MM.1S (cell line): ENCODE results near the gene NXN.

ENCODE experiments used
- DNase-seq: peaks from one replicate; pipeline ENCODE4 v3.0.0-alpha.2; 2015
- H2AFZ ChIP-seq: fragments of 300-600 bp; sonication (generic); 2 replicates; pipeline ENCODE4 v1.6.0; 2016; ENCODE audit warnings: antibody characterized with exemption, low read length
- H3F3A ChIP-seq: fragments of 300-600 bp; sonication (generic); 2 replicates; pipeline ENCODE4 v1.6.1; 2016; ENCODE audit warnings: mild to moderate bottlenecking, antibody characterized with exemption, low read length, moderate library complexity, mixed read lengths; ENCODE audit not compliant: insufficient read depth
- H3K27ac ChIP-seq: fragments of 300-600 bp; sonication (generic); 2 replicates; pipeline ENCODE4 v1.5.1; 2016; ENCODE audit warnings: mild to moderate bottlenecking, low read length
- H3K27me3 ChIP-seq: fragments of 300-600 bp; sonication (generic); replicated peaks from 2 replicates; pipeline ENCODE4 v1.6.0; 2016; ENCODE audit warnings: low read length; ENCODE audit not compliant: insufficient read depth
- H3K36me3 ChIP-seq: fragments of 300-600 bp; sonication (generic); replicated peaks from 2 replicates; pipeline ENCODE4 v1.6.1; 2016; ENCODE audit warnings: mild to moderate bottlenecking, low read length, mixed read lengths; ENCODE audit not compliant: insufficient read depth
- H3K4me1 ChIP-seq: fragments of 300-600 bp; sonication (generic); 2 replicates; pipeline ENCODE4 v1.6.1; 2016; ENCODE audit warnings: low read length, mixed read lengths
- H3K4me2 ChIP-seq: fragments of 300-600 bp; sonication (generic); 2 replicates; pipeline ENCODE4 v1.6.0; 2016; ENCODE audit warnings: low read depth, low read length
- H3K4me3 ChIP-seq: fragments of 300-600 bp; sonication (generic); 2 replicates; pipeline ENCODE4 v1.5.1; 2016; ENCODE audit warnings: low read length, mixed read lengths
- H3K79me2 ChIP-seq: fragments of 300-600 bp; sonication (generic); 2 replicates; pipeline ENCODE4 v1.6.1; 2016; ENCODE audit warnings: mixed run types, low read length, mixed read lengths
- H3K9ac ChIP-seq: fragments of 300-600 bp; sonication (generic); 2 replicates; pipeline ENCODE4 v1.6.1; 2016; ENCODE audit warnings: low read length, mixed read lengths
- H3K9me2 ChIP-seq: fragments of 300-600 bp; sonication (generic); replicated peaks from 2 replicates; pipeline ENCODE4 v1.6.1; 2016; ENCODE audit warnings: mild to moderate bottlenecking, low read length, mixed read lengths; ENCODE audit not compliant: insufficient read depth
- H3K9me3 ChIP-seq: fragments of 300-600 bp; sonication (generic); replicated peaks from 2 replicates; pipeline ENCODE4 v1.6.1; 2016; ENCODE audit warnings: mild to moderate bottlenecking, low read length, mixed read lengths; ENCODE audit not compliant: insufficient read depth
- H4K20me1 ChIP-seq: fragments of 300-600 bp; sonication (generic); 2 replicates; pipeline ENCODE4 v1.6.1; 2016; ENCODE audit warnings: mild to moderate bottlenecking, low read length, moderate library complexity, mixed read lengths; ENCODE audit not compliant: insufficient read depth
- CTCF ChIP-seq: fragments of 300-600 bp; sonication (generic); IDR thresholded peaks from 2 replicates; pipeline ENCODE4 v1.5.1; 2016; ENCODE audit warnings: antibody characterized with exemption, low read length, mixed read lengths
- EZH2 ChIP-seq: fragments of 300-600 bp; sonication (generic); optimal IDR thresholded peaks from 2 replicates; pipeline ENCODE3; 2017; ENCODE audit warnings: low read depth, mild to moderate bottlenecking, antibody characterized with exemption, low read length, mixed read lengths
- EZH2phosphoT487 ChIP-seq: fragments of 300-600 bp; sonication (generic); IDR thresholded peaks from 2 replicates; pipeline ENCODE4 v1.6.1; 2018; ENCODE audit warnings: antibody characterized with exemption, low read length

NXN gene

GRCh38 chr17:1021147-1021546 lies 41.6 kb upstream of the NXN start:
- Histone ChIP-seq H3F3A (no peaks in the 10 kb centered on the region), H3K36me3 (no peaks in the 10 kb centered on the region), H3K27ac (no peak overlapping the region), H3K9me2 (no peaks in the 10 kb centered on the region), H3K79me2 (peaks cover 4% of the 10 kb centered on the region; the same call in 1 of the 2 replicates), H3K4me3 (no peak overlapping the region), H4K20me1 (no peaks in the 10 kb centered on the region), H3K4me2 (no peak overlapping the region), H3K4me1 (no peaks in the 10 kb centered on the region), H3K9ac (no peak overlapping the region), H3K9me3 (no peaks in the 10 kb centered on the region), H2AFZ (no peak overlapping the region), H3K27me3 (no peaks in the 10 kb centered on the region)
- no peak for DNase-seq
- TF ChIP-seq CTCF (no peak), EZH2phosphoT487 (no peak), EZH2 (no peak)

- Histone ChIP-seq H2AFZ (no peak overlapping the region), H3K4me1 (no peaks in the 10 kb centered on the region), H3K79me2 (peaks cover 4% of the 10 kb centered on the region; the same call in 1 of the 2 replicates), H3K9me3 (no peaks in the 10 kb centered on the region), H3K27ac (no peak overlapping the region), H3K9ac (no peak overlapping the region), H3K9me2 (no peaks in the 10 kb centered on the region), H3K4me3 (no peak overlapping the region), H3K36me3 (no peaks in the 10 kb centered on the region), H4K20me1 (no peaks in the 10 kb centered on the region), H3K27me3 (no peaks in the 10 kb centered on the region), H3K4me2 (no peak overlapping the region), H3F3A (no peaks in the 10 kb centered on the region)
- TF ChIP-seq EZH2 (no peak), EZH2phosphoT487 (no peak), CTCF (no peak)
- no peak for DNase-seq
These were observed 39.9 kb upstream of the NXN start for GRCh38 chr17:1019451-1019850.

- Histone ChIP-seq H3F3A (no peaks in the 10 kb centered on the region), H3K36me3 (no peaks in the 10 kb centered on the region), H3K4me3 (no peak overlapping the region), H3K27ac (no peak overlapping the region), H3K27me3 (no peaks in the 10 kb centered on the region), H3K79me2 (peaks cover 4% of the 10 kb centered on the region; the same call in 1 of the 2 replicates), H3K4me2 (no peak overlapping the region), H3K4me1 (no peaks in the 10 kb centered on the region), H4K20me1 (no peaks in the 10 kb centered on the region), H2AFZ (no peak overlapping the region), H3K9me2 (no peaks in the 10 kb centered on the region), H3K9me3 (no peaks in the 10 kb centered on the region), H3K9ac (no peak overlapping the region)
- no peak for TF ChIP-seq EZH2
- no peak for TF ChIP-seq CTCF
- TF ChIP-seq EZH2phosphoT487 = no peak
- no peak for DNase-seq
These were observed 39.0 kb upstream of the NXN start for GRCh38 chr17:1018547-1018946.
